BJ (cell line): Measurements from ENCODE around the gene WDR59. TPM values are rescaled to one million over a fixed set of nuclear protein-coding genes. Genes with fewer than 3 reads are reported as not detected.
"Not testable (repeated sequence)": the region's sequence is repeated elsewhere in the genome, so short reads cannot be mapped to it uniquely, and the experiment has no call there.

Experiments used
- CTCF ChIA-PET: fragments of 350-600 bp; formaldehyde crosslinking; extraction: SDS; loops from one replicate; lab custom pipeline; 2021; ENCODE audit warnings: antibody characterized with exemption, inconsistent platforms; lab: Yijun Ruan, JAX
- POLR2A ChIA-PET: fragments of 300-600 bp; sonication (Branson Sonifier 250); formaldehyde crosslinking; extraction: SDS; loops from one replicate; lab custom pipeline; 2021; ENCODE audit warnings: antibody characterized with exemption; lab: Charles Lee
- DNase-seq: peaks from one replicate; pipeline ENCODE4 v3.0.0-alpha.2; 2011; ENCODE audit warnings: low read depth
- H3K27me3 ChIP-seq: 2 replicates; pipeline ENCODE4 v1.6.0; 2011; ENCODE audit warnings: low read length; ENCODE audit not compliant: control insufficient read depth, insufficient read depth
- H3K36me3 ChIP-seq: 2 replicates; pipeline ENCODE4 v1.5.1; 2011; ENCODE audit warnings: low read length; ENCODE audit not compliant: control insufficient read depth, insufficient read depth
- H3K4me3 ChIP-seq: 2 replicates; pipeline ENCODE4 v1.5.1; 2011; ENCODE audit warnings: low read depth, mild to moderate bottlenecking, control low read depth, low read length
- CTCF ChIP-seq: IDR thresholded peaks from 2 replicates; pipeline ENCODE4 v1.5.1; 2011; ENCODE audit warnings: low read depth, mild to moderate bottlenecking, control low read depth, inconsistent platforms, low read length, moderate library complexity; ENCODE audit not compliant: insufficient read depth
- polyA plus RNA-seq: library from polyadenylated mRNA; depleted of rRNA; stranded (reverse); fragments of >200 nt; gene quantifications from 2 replicates; pipeline ENCODE4 v1.2.3, GENCODE V29; 2011

Gene WDR59
- polyA plus RNA-seq, 1 experiment, result 47.5 TPM

GRCh38 chr16:75027520-75028300, 42.8 kb upstream of the WDR59 start:
- ChIA-PET CTCF (interaction anchor here (0.7 kb wide), 1 partner anchor 31 kb away, joined by 3 read pairs; no protein-coding TSS in a partner anchor), POLR2A (no interaction called here)
- no peaks in the 10 kb centered on the region for H3K27me3 ChIP-seq
- no peaks in the 10 kb centered on the region for H3K36me3 ChIP-seq
- no peak for DNase-seq
- TF ChIP-seq CTCF, result no peak
- no peak overlapping the region for H3K4me3 ChIP-seq

DNA sequence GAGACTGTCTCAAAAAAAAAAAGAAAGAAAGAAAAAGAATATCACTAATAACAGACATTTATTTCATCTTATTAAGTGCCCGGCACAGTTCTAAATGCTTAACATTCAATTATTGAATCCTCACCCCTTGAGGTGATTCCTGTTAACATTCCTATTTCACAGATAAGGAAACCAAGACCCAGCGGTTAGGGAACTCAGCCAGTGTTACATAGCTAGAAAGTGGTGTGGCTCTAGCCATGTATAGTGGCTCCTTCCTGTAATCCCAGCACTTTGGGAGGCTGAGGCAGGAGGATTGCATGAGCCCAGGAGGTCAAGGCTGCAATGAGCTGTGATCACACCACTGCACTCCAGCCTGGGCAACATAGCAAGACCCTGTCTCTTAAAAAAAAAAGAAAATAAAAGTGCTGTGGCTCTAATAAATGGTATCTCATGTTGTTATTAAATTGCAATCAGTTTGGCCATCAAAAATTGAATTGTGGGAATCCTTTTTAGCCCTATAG, 42.0 kb upstream of the WDR59 start:
- Histone ChIP-seq H3K36me3 (no peaks in the 10 kb centered on the region), H3K4me3 (no peak overlapping the region), H3K27me3 (no peaks in the 10 kb centered on the region)
- ChIA-PET POLR2A (no interaction called here), CTCF (interaction anchor here (0.7 to 1.4 kb wide), 2 partner anchors 32 to 84 kb away, joined by 3 to 6 read pairs; no protein-coding TSS in a partner anchor)
- DNase-seq, result no peak
- no peak for TF ChIP-seq CTCF

GRCh38 chr16:75026239-75026891, 41.4 kb upstream of the WDR59 start:
- ChIA-PET CTCF (interaction anchor here (0.9 to 1.4 kb wide), 2 partner anchors 28 to 85 kb away, joined by 3 to 6 read pairs; partner anchors contain the start of gene ZNRF1), POLR2A (interaction anchor here (0.9 kb wide), 1 partner anchor 85 kb away, joined by 6 read pairs; no protein-coding TSS in a partner anchor)
- H3K36me3 ChIP-seq, H3K27me3 ChIP-seq, H3K4me3 ChIP-seq: not testable (repeated sequence)
- DNase-seq, result peak; percentile 78

DNA sequence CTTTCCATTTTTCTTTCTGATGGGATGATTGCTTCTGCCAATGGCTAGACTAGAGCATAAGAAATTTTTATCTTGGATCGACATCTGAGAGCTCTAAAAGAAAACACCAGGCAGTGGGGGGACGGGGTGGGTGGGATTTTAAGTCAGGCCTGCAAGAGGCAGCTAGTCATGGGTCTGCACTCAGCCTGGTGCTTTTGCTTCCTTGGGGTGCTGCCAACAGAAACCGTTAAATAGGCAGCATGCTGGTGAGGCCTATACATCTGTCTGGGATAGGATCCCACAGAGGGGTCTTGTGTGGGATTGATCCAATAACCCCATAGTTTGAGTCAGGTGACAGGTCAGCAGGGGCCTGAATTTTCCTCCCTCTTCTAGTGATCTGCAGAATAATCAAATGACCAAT, 40.8 kb upstream of the WDR59 start:
- no peaks in the 10 kb centered on the region for H3K36me3 ChIP-seq
- no peak overlapping the region for H3K4me3 ChIP-seq
- no peak for TF ChIP-seq CTCF
- no peaks in the 10 kb centered on the region for H3K27me3 ChIP-seq
- no peak for DNase-seq
- ChIA-PET POLR2A (interaction anchor here (0.9 kb wide), 1 partner anchor 85 kb away, joined by 6 read pairs; no protein-coding TSS in a partner anchor), CTCF (interaction anchor here (0.9 to 1.4 kb wide), 3 partner anchors 10 to 86 kb away, joined by 3 to 6 read pairs (median 5); partner anchors contain the start of gene ZNRF1)

GRCh38 chr16:75024594-75024993, 39.7 kb upstream of the WDR59 start:
- TF ChIP-seq CTCF, result no peak
- POLR2A ChIA-PET, result no interaction called here
- CTCF ChIA-PET, result interaction anchor here (1.3 kb wide), 1 partner anchor 9 kb away, joined by 5 read pairs; no protein-coding TSS in a partner anchor
- Histone ChIP-seq H3K36me3 (no peaks in the 10 kb centered on the region), H3K4me3 (no peak overlapping the region), H3K27me3 (no peaks in the 10 kb centered on the region)
- no peak for DNase-seq
